ENCODE measurements around the gene TRPM4.

DNA sequence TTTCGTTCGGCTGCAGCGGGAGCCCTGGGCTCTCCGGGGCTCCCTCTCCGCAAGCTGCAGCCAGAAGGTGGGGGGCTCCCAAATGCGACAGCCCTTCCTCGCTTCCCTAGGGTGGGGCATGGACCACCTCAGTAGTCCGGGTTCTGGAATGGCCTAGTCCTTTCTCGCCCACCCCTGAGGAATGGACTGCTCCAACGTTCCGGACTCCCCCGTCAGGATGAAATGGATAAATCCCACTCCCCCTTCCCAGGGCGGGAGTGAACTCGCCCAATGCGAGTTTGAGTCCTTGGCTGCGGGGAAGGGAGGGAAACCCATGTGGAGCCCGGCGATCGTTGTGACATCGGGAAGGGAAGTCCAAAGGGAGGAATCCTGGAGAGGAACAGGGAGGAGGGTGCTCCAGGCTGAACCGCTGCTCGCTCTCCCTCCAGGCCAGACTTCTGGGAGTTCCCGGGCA is 7.9 kb upstream of the TRPM4 start:
- TF ChIP-seq CTCF (conservative IDR thresholded peaks at IDR 0.05; ENCODE audit: low read length) (no peak), EZH2phosphoT487 (IDR thresholded peaks at IDR 0.05; ENCODE audit: borderline replicate concordance, low read depth, low read length) (no peak)

All from OCI-LY7 (cell line).